Neutrophil (primary cell): ENCODE results near the gene MFAP4.

Experiments used
- H3K27ac ChIP-seq: fragments of 200-600 bp; sonication (generic); 2 replicates; pipeline ENCODE4 v1.5.1; 2016; ENCODE audit warnings: mild to moderate bottlenecking, moderate library complexity
- H3K27me3 ChIP-seq: fragments of 200-600 bp; sonication (generic); 2 replicates; pipeline ENCODE4 v1.6.0; 2016; ENCODE audit warnings: mild to moderate bottlenecking
- H3K36me3 ChIP-seq: fragments of 200-600 bp; sonication (generic); 2 replicates; pipeline ENCODE4 v1.5.1; 2017
- H3K4me1 ChIP-seq, 2 experiments: fragments of 200-600 bp in 1 of 2; sonication (generic) in 1 of 2; 1 replicate in 1 of 2; 2 replicates in 1 of 2; pipeline versions ENCODE4 v1.5.1 to v1.6.1; 2013 to 2016; ENCODE audit warnings: low read depth in 1 of 2, low read length in 1 of 2, mild to moderate bottlenecking in 1 of 2, moderate library complexity in 1 of 2; ENCODE audit not compliant: control insufficient read depth in 1 of 2, insufficient read depth in 1 of 2
- H3K4me3 ChIP-seq, 2 experiments: fragments of 200-600 bp in 1 of 2; sonication (generic) in 1 of 2; 1 replicate in 1 of 2; 2 replicates in 1 of 2; pipeline ENCODE4 v1.5.1; 2013 to 2016; ENCODE audit warnings: low read depth in 1 of 2, low read length in 1 of 2, mild to moderate bottlenecking in 1 of 2, moderate library complexity in 1 of 2
- H3K9me3 ChIP-seq: fragments of 200-600 bp; sonication (generic); 2 replicates; pipeline ENCODE4 v1.5.1; 2016
- TF ChIP-seq, protein P1 (sequence below): fragments of 200-600 bp; sonication (generic); IDR thresholded peaks from 2 replicates; pipeline ENCODE4 v1.5.1; 2016; ENCODE audit warnings: antibody characterized with exemption

Gene MFAP4

DNA sequence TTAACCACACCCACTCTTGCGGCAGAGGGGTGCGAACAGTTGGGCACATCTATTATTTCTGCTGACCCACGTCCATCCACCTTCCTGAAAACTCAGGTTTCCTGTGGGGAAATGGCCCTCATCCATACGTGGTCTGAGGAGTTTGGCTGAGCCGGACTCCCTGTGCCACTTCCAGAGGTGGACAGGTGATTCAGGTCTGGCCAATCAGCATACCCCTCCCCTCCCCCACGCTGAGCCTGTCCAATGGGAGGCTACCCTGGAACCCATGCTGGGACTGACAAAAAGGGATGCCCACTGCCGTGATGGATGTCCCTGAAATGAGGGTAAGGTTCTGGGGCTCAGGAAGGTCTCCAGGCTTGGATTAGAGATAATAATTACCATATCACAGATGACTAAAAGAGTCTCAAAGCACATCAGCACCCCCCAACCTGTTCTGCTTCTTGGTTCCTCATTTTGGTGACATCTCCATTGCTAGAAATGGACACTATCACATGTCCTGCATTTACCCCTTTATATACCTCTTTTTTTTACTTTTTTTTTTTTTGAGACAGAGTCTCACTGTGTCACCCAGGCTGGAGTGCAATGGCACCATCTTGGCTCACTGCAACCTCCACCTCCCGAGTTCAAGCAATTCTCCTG is 14.0 kb downstream of the MFAP4 start:
- no peaks in the 10 kb centered on the region for H3K36me3 ChIP-seq
- peaks cover 17 to 21% of the 10 kb centered on the region in 2 experiments for H3K4me1 ChIP-seq
- H3K9me3 ChIP-seq, result no peaks in the 10 kb centered on the region
- H3K27me3 ChIP-seq, result peaks cover 22% of the 10 kb centered on the region
- no peak overlapping the region for H3K27ac ChIP-seq
- TF ChIP-seq, protein P1, sequence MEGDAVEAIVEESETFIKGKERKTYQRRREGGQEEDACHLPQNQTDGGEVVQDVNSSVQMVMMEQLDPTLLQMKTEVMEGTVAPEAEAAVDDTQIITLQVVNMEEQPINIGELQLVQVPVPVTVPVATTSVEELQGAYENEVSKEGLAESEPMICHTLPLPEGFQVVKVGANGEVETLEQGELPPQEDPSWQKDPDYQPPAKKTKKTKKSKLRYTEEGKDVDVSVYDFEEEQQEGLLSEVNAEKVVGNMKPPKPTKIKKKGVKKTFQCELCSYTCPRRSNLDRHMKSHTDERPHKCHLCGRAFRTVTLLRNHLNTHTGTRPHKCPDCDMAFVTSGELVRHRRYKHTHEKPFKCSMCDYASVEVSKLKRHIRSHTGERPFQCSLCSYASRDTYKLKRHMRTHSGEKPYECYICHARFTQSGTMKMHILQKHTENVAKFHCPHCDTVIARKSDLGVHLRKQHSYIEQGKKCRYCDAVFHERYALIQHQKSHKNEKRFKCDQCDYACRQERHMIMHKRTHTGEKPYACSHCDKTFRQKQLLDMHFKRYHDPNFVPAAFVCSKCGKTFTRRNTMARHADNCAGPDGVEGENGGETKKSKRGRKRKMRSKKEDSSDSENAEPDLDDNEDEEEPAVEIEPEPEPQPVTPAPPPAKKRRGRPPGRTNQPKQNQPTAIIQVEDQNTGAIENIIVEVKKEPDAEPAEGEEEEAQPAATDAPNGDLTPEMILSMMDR, result no peak
- no peak overlapping the region for H3K4me3 ChIP-seq

DNA sequence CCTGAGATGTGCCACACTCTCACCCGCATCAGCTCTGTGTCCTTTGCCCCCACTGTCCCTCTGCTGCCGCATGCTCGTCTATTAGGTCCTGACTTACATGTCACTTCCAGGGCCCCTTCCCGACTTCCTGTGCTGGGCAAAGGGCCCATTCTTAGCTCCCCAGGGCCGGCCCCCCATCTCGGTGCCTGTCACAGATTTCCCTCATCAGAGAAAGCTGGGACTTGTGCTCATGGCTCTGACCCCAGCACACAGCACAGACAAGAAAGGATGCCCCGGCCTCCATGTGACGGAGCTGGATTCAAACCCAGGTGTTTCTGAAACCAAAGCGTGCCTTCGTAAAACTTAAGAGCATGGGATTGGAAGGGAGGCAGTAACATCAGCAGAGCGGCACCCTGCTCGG is 14.6 kb downstream of the MFAP4 start:
- Histone ChIP-seq H3K27me3 (peaks cover 22% of the 10 kb centered on the region), H3K4me1 (peaks cover 15 to 19% of the 10 kb centered on the region in 2 experiments), H3K36me3 (no peaks in the 10 kb centered on the region), H3K27ac (no peak overlapping the region), H3K9me3 (no peaks in the 10 kb centered on the region), H3K4me3 (no peak overlapping the region)
- TF ChIP-seq, protein P1, result no peak

DNA sequence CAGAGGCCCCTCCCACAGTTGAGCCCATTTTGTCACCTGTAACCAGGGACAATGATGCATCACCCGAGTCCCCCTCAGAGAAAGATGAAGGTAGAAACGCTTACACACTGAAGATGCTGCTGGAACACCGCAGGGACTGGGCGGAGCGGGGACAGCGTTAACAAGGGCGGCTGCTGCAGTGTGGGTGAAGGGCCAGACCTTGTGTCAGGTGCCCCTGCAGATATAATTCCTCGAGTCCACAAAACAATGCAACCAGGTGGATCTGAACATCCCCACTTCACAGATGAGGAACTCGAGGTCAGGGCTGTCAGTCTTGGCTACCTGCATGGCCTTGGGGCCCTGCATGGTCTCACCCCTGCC is 15.0 kb downstream of the MFAP4 start:
- no peak overlapping the region for H3K4me3 ChIP-seq

DNA sequence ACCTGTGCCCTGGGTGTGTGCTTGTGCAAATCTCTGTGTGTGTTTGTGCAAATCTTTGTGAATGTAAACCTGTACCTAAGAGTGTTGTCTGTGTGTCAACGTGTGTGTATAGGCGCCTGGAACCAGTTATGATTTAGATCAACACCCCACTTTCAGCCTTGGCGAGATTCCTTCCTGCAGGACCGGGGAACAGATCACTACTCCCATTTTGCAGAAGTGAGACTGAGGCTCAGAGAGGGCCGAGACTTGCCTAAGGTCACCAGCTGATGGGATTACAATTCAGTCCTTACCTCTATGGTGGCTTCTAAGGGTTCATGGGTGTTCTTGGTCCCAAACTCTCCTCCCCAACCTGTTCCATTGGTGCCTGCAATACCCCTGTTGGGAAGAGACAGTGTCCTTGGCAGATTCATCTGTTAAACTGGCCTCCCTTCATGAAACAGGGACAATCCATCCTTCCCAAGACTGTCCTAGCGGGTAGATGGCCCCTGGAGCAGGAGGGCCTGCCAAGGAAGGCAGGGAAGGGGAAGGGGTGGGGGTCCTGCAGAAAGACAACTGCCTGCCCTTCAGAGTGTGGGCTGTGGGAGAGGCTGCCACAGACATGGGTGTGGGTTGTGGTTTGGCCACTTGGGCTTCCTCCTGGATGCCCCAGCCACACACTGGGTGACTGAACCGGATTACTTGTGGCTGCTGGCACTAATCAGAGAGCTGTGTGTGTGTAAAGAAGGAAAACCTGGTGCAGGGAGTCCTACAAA is 15.6 kb downstream of the MFAP4 start:
- TF ChIP-seq, protein P1, result no peak
- Histone ChIP-seq H3K4me3 (no peak overlapping the region), H3K9me3 (no peaks in the 10 kb centered on the region), H3K36me3 (no peaks in the 10 kb centered on the region), H3K4me1 (peaks cover 7 to 11% of the 10 kb centered on the region in 2 experiments), H3K27ac (no peak overlapping the region), H3K27me3 (peaks cover 22% of the 10 kb centered on the region)

More for the DNA sequence above, 15.0 kb downstream of the MFAP4 start:
- H3K27me3 ChIP-seq, result peaks cover 22% of the 10 kb centered on the region
- H3K9me3 ChIP-seq, result no peaks in the 10 kb centered on the region
- peaks cover 11 to 15% of the 10 kb centered on the region in 2 experiments for H3K4me1 ChIP-seq
- H3K27ac ChIP-seq, result no peak overlapping the region
- TF ChIP-seq, protein P1, result no peak
- no peaks in the 10 kb centered on the region for H3K36me3 ChIP-seq

DNA sequence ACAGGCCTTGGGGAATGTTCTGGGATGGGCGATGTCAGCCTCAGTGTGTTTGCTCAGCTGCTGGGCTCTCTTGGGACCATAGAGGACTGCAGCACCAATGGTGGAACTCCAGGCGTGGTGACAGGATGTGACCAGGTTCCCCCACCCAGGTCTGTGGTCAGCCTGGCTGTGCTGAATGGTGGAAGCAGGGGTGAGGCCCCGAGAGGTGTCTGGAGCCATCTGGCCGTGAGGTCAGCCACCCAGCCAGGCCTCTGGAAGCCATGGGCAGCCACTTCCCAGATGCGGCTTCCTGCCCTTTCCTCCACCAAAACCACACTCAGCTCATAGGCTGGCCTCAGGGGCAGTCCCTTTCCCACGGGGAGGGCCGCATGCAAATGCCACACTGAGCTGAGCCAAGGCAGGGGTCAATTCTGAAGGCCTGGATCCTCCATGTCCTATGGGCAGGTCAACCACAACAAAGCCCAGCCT is 16.5 kb downstream of the MFAP4 start:
- Histone ChIP-seq H3K4me3 (no peak overlapping the region), H3K4me1 (peaks cover 7 to 11% of the 10 kb centered on the region in 2 experiments), H3K27me3 (peaks cover 22% of the 10 kb centered on the region), H3K27ac (no peak overlapping the region), H3K9me3 (no peaks in the 10 kb centered on the region), H3K36me3 (no peaks in the 10 kb centered on the region)
- TF ChIP-seq, protein P1, result no peak
